Panc1 (cell line): ENCODE results near the gene TNRC6C. TPM values are rescaled to one million over a fixed set of nuclear protein-coding genes. Genes with fewer than 3 reads are reported as not detected.

Source experiments
- ATAC-seq: fragments of 200-7000 bp; cut with Tn5 transposase; 2 replicates; pipeline ENCODE4 v1.9.1; 2020; ENCODE audit warnings: mild to moderate bottlenecking, moderate library complexity
- BruUV-seq: library from RNA; stranded (reverse); fragments of 400-500 nt; replicated peaks from 2 replicates; lab custom pipeline; 2021; lab: Mats Ljungman, UMichigan
- CTCF ChIA-PET: fragments of 300-600 bp; sonication (Branson Sonifier 250); formaldehyde crosslinking; loops from one replicate; lab custom pipeline; 2022; ENCODE audit warnings: antibody characterized with exemption; lab: Charles Lee
- POLR2A ChIA-PET: fragments of 300-600 bp; sonication (Branson Sonifier 250); formaldehyde crosslinking; loops from one replicate; lab custom pipeline; 2022; ENCODE audit warnings: antibody characterized with exemption; lab: Charles Lee
- DNase-seq: peaks from one replicate; pipeline ENCODE4 v3.0.0-alpha.2; 2010; ENCODE audit warnings: low read depth, low spot score
- H3K27ac ChIP-seq: 2 replicates; pipeline ENCODE4 v1.5.1; 2011; ENCODE audit warnings: mild to moderate bottlenecking, low read length, inconsistent platforms
- H3K27me3 ChIP-seq: fragments of 200-500 bp; sonication (Bioruptor generic); 2 replicates; pipeline ENCODE4 v1.6.0; 2014; ENCODE audit warnings: low read length, inconsistent platforms; ENCODE audit not compliant: control insufficient read depth, insufficient read depth
- H3K36me3 ChIP-seq: fragments of 200-500 bp; sonication (Bioruptor generic); 2 replicates; pipeline ENCODE4 v1.5.1; 2014; ENCODE audit warnings: inconsistent platforms, mild to moderate bottlenecking, low read length, moderate library complexity; ENCODE audit not compliant: control insufficient read depth, insufficient read depth
- H3K4me1 ChIP-seq: 2 replicates; pipeline ENCODE4 v1.5.1; 2011; ENCODE audit warnings: inconsistent platforms, mild to moderate bottlenecking, low read length, moderate library complexity; ENCODE audit not compliant: control insufficient read depth, insufficient read depth
- H3K4me3 ChIP-seq, 2 experiments: 2 replicates each; pipeline ENCODE4 v1.5.1; 2011 to 2012; ENCODE audit warnings: low read depth in 2 of 2, low read length in 2 of 2, mild to moderate bottlenecking in 2 of 2, inconsistent platforms in 1 of 2, moderate library complexity in 1 of 2
- H3K9me3 ChIP-seq: fragments of 200-500 bp; sonication (Bioruptor generic); 2 replicates; pipeline ENCODE4 v1.5.1; 2014; ENCODE audit warnings: low read depth, mild to moderate bottlenecking, inconsistent platforms, low read length, moderate library complexity; ENCODE audit not compliant: control insufficient read depth, insufficient read depth
- CTCF ChIP-seq: fragments of 450-650 bp; IDR thresholded peaks from 2 replicates; pipeline ENCODE4 v1.5.1; 2017; ENCODE audit warnings: mild to moderate bottlenecking
- POLR2AphosphoS5 ChIP-seq: IDR thresholded peaks from 2 replicates; pipeline ENCODE4 v1.6.1; 2012; ENCODE audit warnings: mild to moderate bottlenecking, low read depth, low read length, moderate library complexity
- SIN3A ChIP-seq: IDR thresholded peaks from 2 replicates; pipeline ENCODE4 v1.6.1; 2012; ENCODE audit warnings: low read depth, mild to moderate bottlenecking, low read length, moderate library complexity, borderline replicate concordance; ENCODE audit not compliant: insufficient read depth
- TCF7L2 ChIP-seq: IDR thresholded peaks from 2 replicates; pipeline ENCODE4 v1.6.1; 2011; ENCODE audit warnings: mild to moderate bottlenecking, low read depth, low read length, inconsistent platforms
- in situ Hi-C: cut with HindIII; loops from 2 replicates; pipeline ENCODE4 v1.10.0; 2016; ENCODE audit warnings: low sequenced_read_pairs, low pct_unique_long_range_greater_than_20kb
- intact Hi-C: fragments of 100-400 bp; cut with micrococcal nuclease; formaldehyde crosslinking; loops from one replicate; pipeline ENCODE4 v1.10.0; 2022; ENCODE audit not compliant: unreplicated experiment
- total RNA-seq: library from RNA; stranded (reverse); gene quantifications from one replicate; pipeline ENCODE4 v1.2.1, GENCODE V29; 2021; ENCODE audit not compliant: unreplicated experiment
- TF ChIP-seq, protein P1 (sequence below), 2 experiments: IDR thresholded peaks; 2 replicates each; pipeline ENCODE4 v1.6.1; 2011 to 2012; ENCODE audit warnings: low read depth in 2 of 2, control low read depth in 1 of 2, low read length in 1 of 2, mild to moderate bottlenecking in 1 of 2, moderate library complexity in 1 of 2; ENCODE audit not compliant: insufficient read depth in 1 of 2

The TNRC6C gene
- total RNA-seq, 1 experiment from 2014 or later = 10.1 TPM

DNA sequence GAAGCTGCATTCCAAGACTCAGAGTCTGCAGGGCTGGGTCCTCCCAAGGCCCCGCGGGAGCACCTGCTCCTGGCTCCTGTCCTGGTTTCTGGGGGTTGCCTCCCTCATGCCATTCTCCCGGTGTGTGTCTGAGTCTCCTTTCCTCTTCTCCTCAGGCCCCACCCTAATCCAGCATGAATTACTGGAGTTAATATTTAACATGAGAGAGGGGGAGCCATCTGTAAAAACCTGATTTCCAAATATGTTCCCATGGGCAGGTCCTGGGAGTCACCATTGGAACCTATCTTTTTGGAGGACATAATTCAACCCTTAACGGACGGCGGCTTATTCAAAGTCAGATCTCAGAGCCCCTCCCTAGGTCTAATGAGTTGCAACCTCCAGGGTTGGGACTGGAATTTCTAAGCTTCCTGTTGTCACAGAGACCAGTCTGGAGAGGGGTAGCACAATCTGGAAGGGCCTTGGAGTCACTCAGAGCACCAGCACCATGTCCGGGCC, 193.1 kb downstream of the TNRC6C start:
- Histone ChIP-seq H3K36me3 (no peaks in the 10 kb centered on the region), H3K9me3 (no peaks in the 10 kb centered on the region), H3K27ac (no peak overlapping the region), H3K4me3 (no peak overlapping the region), H3K27me3 (no peaks in the 10 kb centered on the region), H3K4me1 (no peaks in the 10 kb centered on the region; the same call in 1 of the 2 replicates)
- DNase-seq = no peak
- no peak for ATAC-seq
- in situ Hi-C loops (no loop called here), intact Hi-C loops (no loop called here)
- ChIA-PET POLR2A (interaction anchor here (0.6 kb wide), 1 partner anchor 722 kb away, joined by 9 read pairs; no protein-coding TSS in a partner anchor), CTCF (interaction anchor here (0.7 kb wide), 1 partner anchor 256 kb away, joined by 12 read pairs; no protein-coding TSS in a partner anchor)
- no TSS peak for BruUV-seq
- TF ChIP-seq, protein P1, sequence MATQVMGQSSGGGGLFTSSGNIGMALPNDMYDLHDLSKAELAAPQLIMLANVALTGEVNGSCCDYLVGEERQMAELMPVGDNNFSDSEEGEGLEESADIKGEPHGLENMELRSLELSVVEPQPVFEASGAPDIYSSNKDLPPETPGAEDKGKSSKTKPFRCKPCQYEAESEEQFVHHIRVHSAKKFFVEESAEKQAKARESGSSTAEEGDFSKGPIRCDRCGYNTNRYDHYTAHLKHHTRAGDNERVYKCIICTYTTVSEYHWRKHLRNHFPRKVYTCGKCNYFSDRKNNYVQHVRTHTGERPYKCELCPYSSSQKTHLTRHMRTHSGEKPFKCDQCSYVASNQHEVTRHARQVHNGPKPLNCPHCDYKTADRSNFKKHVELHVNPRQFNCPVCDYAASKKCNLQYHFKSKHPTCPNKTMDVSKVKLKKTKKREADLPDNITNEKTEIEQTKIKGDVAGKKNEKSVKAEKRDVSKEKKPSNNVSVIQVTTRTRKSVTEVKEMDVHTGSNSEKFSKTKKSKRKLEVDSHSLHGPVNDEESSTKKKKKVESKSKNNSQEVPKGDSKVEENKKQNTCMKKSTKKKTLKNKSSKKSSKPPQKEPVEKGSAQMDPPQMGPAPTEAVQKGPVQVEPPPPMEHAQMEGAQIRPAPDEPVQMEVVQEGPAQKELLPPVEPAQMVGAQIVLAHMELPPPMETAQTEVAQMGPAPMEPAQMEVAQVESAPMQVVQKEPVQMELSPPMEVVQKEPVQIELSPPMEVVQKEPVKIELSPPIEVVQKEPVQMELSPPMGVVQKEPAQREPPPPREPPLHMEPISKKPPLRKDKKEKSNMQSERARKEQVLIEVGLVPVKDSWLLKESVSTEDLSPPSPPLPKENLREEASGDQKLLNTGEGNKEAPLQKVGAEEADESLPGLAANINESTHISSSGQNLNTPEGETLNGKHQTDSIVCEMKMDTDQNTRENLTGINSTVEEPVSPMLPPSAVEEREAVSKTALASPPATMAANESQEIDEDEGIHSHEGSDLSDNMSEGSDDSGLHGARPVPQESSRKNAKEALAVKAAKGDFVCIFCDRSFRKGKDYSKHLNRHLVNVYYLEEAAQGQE (IDR thresholded peaks at IDR 0.05; ENCODE audit: insufficient read depth in 1 of 2, low read depth in 2 of 2, low read length in 1 of 2) = no peak
- TF ChIP-seq SIN3A = no peak
- no peak for TF ChIP-seq POLR2AphosphoS5
- no peak for TF ChIP-seq CTCF
- no peak for TF ChIP-seq TCF7L2

- Histone ChIP-seq H3K9me3 (no peaks in the 10 kb centered on the region), H3K36me3 (no peaks in the 10 kb centered on the region), H3K27me3 (no peaks in the 10 kb centered on the region), H3K4me1 (no peaks in the 10 kb centered on the region), H3K27ac (no peak overlapping the region), H3K4me3 (no peak overlapping the region)
- intact Hi-C loops (no loop called here), in situ Hi-C loops (no loop called here)
- TF ChIP-seq TCF7L2 = no peak
- TF ChIP-seq, protein P1 (IDR thresholded peaks at IDR 0.05; ENCODE audit: insufficient read depth in 1 of 2, low read depth in 2 of 2, low read length in 1 of 2) = no peak
- no peak for TF ChIP-seq SIN3A
- TF ChIP-seq POLR2AphosphoS5 = no peak
- TF ChIP-seq CTCF = no peak
- no peak for ATAC-seq
- no peak for DNase-seq
- ChIA-PET POLR2A (interaction anchor here (0.6 kb wide), 1 partner anchor 108 kb away, joined by 15 read pairs; no protein-coding TSS in a partner anchor), CTCF (interaction anchor here (0.5 kb wide), 1 partner anchor 15 kb away, joined by 3 read pairs; no protein-coding TSS in a partner anchor)
- no TSS peak for BruUV-seq
These were observed 196.7 kb downstream of the TNRC6C start for GRCh38 chr17:78154903-78155811.
